K562 (cell line): ENCODE data around the gene KRTAP10-4. TPM values are rescaled to one million over a fixed set of nuclear protein-coding genes. Genes with fewer than 3 reads are reported as not detected.

Source experiments
- ATAC-seq: fragments of 200-7000 bp; cut with Tn5 transposase; 3 replicates; pipeline ENCODE4 v1.9.1; 2020; ENCODE audit warnings: moderate library complexity
- BruUV-seq: library from RNA; stranded (reverse); fragments of 400-500 nt; replicated peaks from 2 replicates; lab custom pipeline; 2021; lab: Mats Ljungman, UMichigan
- CTCF ChIA-PET: fragments of 300-600 bp; formaldehyde crosslinking; extraction: SDS; loops from one replicate; lab custom pipeline; 2021; ENCODE audit warnings: low intra/inter-chr PET ratio; lab: Yijun Ruan, JAX
- POLR2A ChIA-PET: fragments of 300-600, 350-650 bp; sonication (Branson Sonifier 250); formaldehyde crosslinking; extraction: SDS; loops from one replicate; lab custom pipeline; 2021; ENCODE audit warnings: antibody characterized with exemption, inconsistent platforms; lab: Yijun Ruan, JAX
- DNase-seq, 4 experiments: peaks; one replicate each; pipeline versions ENCODE4 v3.0.0 to v3.0.0-alpha.2; 2011 to 2018; ENCODE audit warnings: low spot score in 3 of 4, mixed read lengths in 3 of 4; ENCODE audit errors: extremely low read depth in 1 of 4
- FAIRE-seq: peaks from 2 replicates; lab custom pipeline; 2011; peaks lifted over from hg19 to GRCh38; lab: Jason Lieb, UNC
- H2AFZ ChIP-seq: 2 replicates; pipeline ENCODE4 v1.6.0; 2011; ENCODE audit warnings: low read depth, low read length, control low read depth, inconsistent platforms
- H3K27ac ChIP-seq: fragments of 200-600 bp; 3 replicates; pipeline ENCODE4 v1.8.0; 2011; ENCODE audit warnings: low read depth, mild to moderate bottlenecking, control low read depth, inconsistent platforms, low read length, moderate library complexity, mixed read lengths; ENCODE audit errors: extremely low read depth
- H3K27me3 ChIP-seq, 2 experiments: fragments of 300-600 bp in 1 of 2; 2 replicates in 1 of 2; 3 replicates in 1 of 2; pipeline versions ENCODE4 v1.6.0 to v1.8.0; 2011; ENCODE audit warnings: inconsistent platforms in 2 of 2, low read length in 2 of 2, mild to moderate bottlenecking in 1 of 2, mixed read lengths in 1 of 2, moderate library complexity in 1 of 2; ENCODE audit not compliant: control insufficient read depth in 2 of 2, insufficient read depth in 2 of 2
- H3K36me3 ChIP-seq: fragments of 300-600 bp; 3 replicates; pipeline ENCODE4 v1.8.0; 2011; ENCODE audit warnings: mild to moderate bottlenecking, low read length, inconsistent platforms; ENCODE audit not compliant: control insufficient read depth, insufficient read depth
- H3K4me1 ChIP-seq, 2 experiments: fragments of 200-600 bp in 1 of 2; replicated peaks in 1 of 2; 2 replicates in 1 of 2; 3 replicates in 1 of 2; pipeline versions ENCODE4 v1.5.1 to v1.8.0; 2011; ENCODE audit warnings: inconsistent platforms in 2 of 2, low read length in 2 of 2, mild to moderate bottlenecking in 1 of 2, mixed read lengths in 1 of 2, moderate library complexity in 1 of 2; ENCODE audit not compliant: control insufficient read depth in 2 of 2, insufficient read depth in 2 of 2
- H3K4me2 ChIP-seq: 2 replicates; pipeline ENCODE4 v1.6.1; 2011; ENCODE audit warnings: low read length, control low read depth, inconsistent platforms, mixed read lengths; ENCODE audit not compliant: insufficient read depth
- H3K4me3 ChIP-seq: fragments of 200-600 bp; sonication (generic), shearing (Covaris generic); 2 replicates; pipeline ENCODE4 v1.5.1; 2016; ENCODE audit warnings: control low read depth, inconsistent platforms
- H3K79me2 ChIP-seq: fragments of 200-600 bp; 3 replicates; pipeline ENCODE4 v1.8.0; 2011; ENCODE audit warnings: low read length, inconsistent platforms; ENCODE audit not compliant: control insufficient read depth, insufficient read depth
- H3K9ac ChIP-seq, 2 experiments: 2 replicates each; pipeline versions ENCODE4 v1.6.0 to v1.6.1; 2011; ENCODE audit warnings: low read depth in 2 of 2, low read length in 2 of 2, control low read depth in 1 of 2, inconsistent platforms in 1 of 2, mild to moderate bottlenecking in 1 of 2, mixed read lengths in 1 of 2; ENCODE audit not compliant: insufficient read depth in 1 of 2
- H3K9me1 ChIP-seq: one replicate; pipeline ENCODE4 v1.6.0; 2011; ENCODE audit warnings: inconsistent platforms, mild to moderate bottlenecking, low read length, moderate library complexity; ENCODE audit not compliant: control insufficient read depth, insufficient read depth
- H3K9me3 ChIP-seq: replicated peaks from 2 replicates; pipeline ENCODE4 v1.5.1; 2011; ENCODE audit warnings: low read depth, low read length, inconsistent platforms; ENCODE audit not compliant: control insufficient read depth, insufficient read depth
- H4K20me1 ChIP-seq: replicated peaks from 2 replicates; pipeline ENCODE4 v1.6.1; 2011; ENCODE audit warnings: low read length, inconsistent platforms, mixed read lengths; ENCODE audit not compliant: control insufficient read depth, insufficient read depth
- ELF2 ChIP-seq: fragments of 250-450 bp; sonication (Bioruptor Pico); IDR thresholded peaks from 2 replicates; pipeline ENCODE4 v1.5.0; 2021; ENCODE audit warnings: mild to moderate bottlenecking
- ESRRB ChIP-seq: fragments of 250-450 bp; sonication (Bioruptor Pico); IDR thresholded peaks from 2 replicates; pipeline ENCODE4 v1.5.0; 2020; ENCODE audit warnings: mild to moderate bottlenecking, moderate library complexity, borderline replicate concordance
- HBP1 ChIP-seq: fragments of 450-650 bp; formaldehyde crosslinking; IDR thresholded peaks from 2 replicates; pipeline ENCODE4 v1.4.0; 2022; ENCODE audit warnings: missing genetic modification characterization
- PHTF2 ChIP-seq: fragments of 250-450 bp; sonication (Bioruptor Pico); IDR thresholded peaks from 2 replicates; pipeline ENCODE4 v1.5.0; 2021; ENCODE audit warnings: mild to moderate bottlenecking
- SRF ChIP-seq, 2 experiments: fragments of 250-450, 450-650 bp in 1 of 2; sonication (Bioruptor Pico) in 1 of 2; sonication (generic) in 1 of 2; formaldehyde crosslinking; IDR thresholded peaks; 2 replicates each; pipeline versions ENCODE4 v1.5.0 to v1.5.1; 2020 to 2022; ENCODE audit warnings: mild to moderate bottlenecking in 1 of 2, missing genetic modification reagents in 1 of 2
- TEAD2 ChIP-seq: fragments of 450-650 bp; IDR thresholded peaks from 2 replicates; pipeline ENCODE4 v1.6.1; 2016; ENCODE audit warnings: missing genetic modification characterization, control low read depth, missing compliant biosample characterization
- TFE3 ChIP-seq: fragments of 450-650 bp; formaldehyde crosslinking; IDR thresholded peaks from 2 replicates; pipeline ENCODE4 v1.4.0; 2020; ENCODE audit warnings: mild to moderate bottlenecking, mixed read lengths
- ZNF3 ChIP-seq: fragments of 250-450 bp; sonication (Bioruptor Pico); IDR thresholded peaks from 2 replicates; pipeline ENCODE4 v1.5.0; 2021; ENCODE audit warnings: mild to moderate bottlenecking, moderate library complexity
- ZNF766 ChIP-seq: fragments of 200-800 bp; sonication (Bioruptor generic); conservative IDR thresholded peaks from 2 replicates; pipeline ENCODE4 v1.6.1; 2016; ENCODE audit warnings: missing genetic modification characterization, missing compliant biosample characterization
- WGBS: fragments of 100-300 bp; shearing (Covaris generic); methylation state at CpG from one replicate; pipeline ENCODE4 v1.1.6; 2016; ENCODE audit warnings: low coverage, mixed read lengths; ENCODE audit not compliant: insufficient coverage; ENCODE audit errors: missing lambda C conversion rate; 5-methylcytosine and 5-hydroxymethylcytosine counted together
- in situ Hi-C: fragments of 300-500 bp; cut with MboI; formaldehyde crosslinking; loops from 4 replicates; pipeline ENCODE4 v1.15.0; 2018; ENCODE audit warnings: inconsistent platforms, mixed read lengths
- intact Hi-C: fragments of 100-400 bp; cut with micrococcal nuclease; formaldehyde crosslinking; loops from 2 replicates; pipeline ENCODE4 v1.14.2; 2022
- polyA plus RNA-seq, 8 experiments: library from polyadenylated mRNA; depleted of rRNA in 4 of 8; stranded (reverse) in 5 of 8; unstranded in 3 of 8; fragments of >200 nt; fragmentation: Nextera tagmentation in 2 of 8; fragmentation: Illumina TruSeq in 1 of 8; extraction: Ambion mirVana in 2 of 8; extraction: Trizol in 1 of 8; gene quantifications; 2 replicates each; pipeline versions ENCODE4 v1.2.1 to v1.2.3, GENCODE V29; 2011 to 2014; ENCODE audit warnings: inconsistent platforms in 1 of 8, missing spikeins in 1 of 8
- total RNA-seq, 7 experiments: library from RNA; depleted of rRNA in 6 of 7; stranded (reverse); fragments of >200 nt in 6 of 7; fragmentation: Illumina TruSeq in 2 of 7; extraction: Trizol in 2 of 7; gene quantifications; 2 replicates each; pipeline versions ENCODE4 v1.2.1 to v1.2.3, GENCODE V29; 2011 to 2021; ENCODE audit warnings: low replicate concordance in 1 of 7

Gene KRTAP10-4
- total and polyA plus RNA-seq, 9 of the 15 experiments (the other 6 are each of a cell fraction or from before 2014, with no cell fraction given) = not detected

GRCh38 chr21:44552681-44553080 lies 20.8 kb upstream of the KRTAP10-4 start:
- intact Hi-C loops = no loop called here
- DNase-seq (no peak), ATAC-seq (no peak), FAIRE-seq (no peak)
- H3K27me3 ChIP-seq = peaks cover 42 to 70% of the 10 kb centered on the region in 2 experiments
- no peak overlapping the region for H3K4me2 ChIP-seq
- H3K27ac ChIP-seq = no peak overlapping the region
- no peak overlapping the region for H2AFZ ChIP-seq
- H3K36me3 ChIP-seq = no peaks in the 10 kb centered on the region
- ChIA-PET CTCF (no interaction called here), POLR2A (no interaction called here)
- 2% methylated on average over 13 of the region's 13 CpGs for WGBS
- H3K4me1 ChIP-seq = peaks cover 0 to 4% of the 10 kb centered on the region in 2 experiments; a peak in 1 of 5 replicates
- in situ Hi-C loops = no loop called here
- no peaks in the 10 kb centered on the region for H3K79me2 ChIP-seq
- H3K9me1 ChIP-seq = no peaks in the 10 kb centered on the region
- H3K4me3 ChIP-seq = no peak overlapping the region
- H4K20me1 ChIP-seq = 0 out of 2 replicates have a peak, but pooled peaks cover 2% of the 10 kb centered on the region
- H3K9me3 ChIP-seq = no peaks in the 10 kb centered on the region
- BruUV-seq = no TSS peak
- no peak overlapping the region for H3K9ac ChIP-seq
- no peak for TF ChIP-seq SRF (CRISPR knock-in tag; IDR thresholded peaks at IDR 0.05)
- TF ChIP-seq ZNF3 (CRISPR knock-in tag) = no peak

GRCh38 chr21:44555200-44555875 lies 18.2 kb upstream of the KRTAP10-4 start:
- 0% methylated on average over 12 of the region's 13 CpGs for WGBS
- H3K36me3 ChIP-seq = no peaks in the 10 kb centered on the region
- no peaks in the 10 kb centered on the region; a peak in 1 of 5 replicates for H3K4me1 ChIP-seq
- H3K9ac ChIP-seq = no peak overlapping the region
- H3K9me3 ChIP-seq = no peaks in the 10 kb centered on the region
- TF ChIP-seq HBP1 (no peak), TEAD2 (tag) (no peak), ELF2 (CRISPR knock-in tag) (no peak), ESRRB (no peak), ZNF766 (CRISPR knock-in tag) (no peak), PHTF2 (no peak), TFE3 (CRISPR knock-in tag) (no peak)
- no peak overlapping the region for H3K4me2 ChIP-seq
- H3K4me3 ChIP-seq = no peak overlapping the region
- FAIRE-seq (no peak), DNase-seq (no peak), ATAC-seq (peak; percentile 40; the same call in 2 of the 3 replicates)
- no TSS peak for BruUV-seq
- intact Hi-C loops (no loop called here), in situ Hi-C loops (no loop called here)
- H2AFZ ChIP-seq = no peak overlapping the region
- CTCF ChIA-PET = no interaction called here
- H4K20me1 ChIP-seq = 0 out of 2 replicates have a peak, but pooled peaks cover 2% of the 10 kb centered on the region
- no peak overlapping the region for H3K27ac ChIP-seq
- POLR2A ChIA-PET = interaction anchor here (1.6 kb wide), 1 partner anchor 15 kb away, joined by 3 read pairs; no protein-coding TSS in a partner anchor
- H3K27me3 ChIP-seq = peaks cover 46 to 71% of the 10 kb centered on the region in 2 experiments
- no peaks in the 10 kb centered on the region for H3K9me1 ChIP-seq
- H3K79me2 ChIP-seq = no peaks in the 10 kb centered on the region
